GM21447 (cell line): ENCODE results near the gene C7orf57.
"Not testable (repeated sequence)": the region's sequence is repeated elsewhere in the genome, so short reads cannot be mapped to it uniquely, and the experiment has no call there.

ENCODE experiments used
- ATAC-seq: cut with Tn5 transposase; IDR thresholded peaks from one replicate; pipeline ENCODE4 v1.9.1; 2021; ENCODE audit not compliant: unreplicated experiment

The C7orf57 gene

GRCh38 chr7:48033922-48034321 lies 1.4 kb upstream of the C7orf57 start:
- no peak for ATAC-seq

- peak; percentile 6 for ATAC-seq
Measured at GRCh38 chr7:48035967-48036478, 680 bp downstream of the C7orf57 start.

GRCh38 chr7:48038815-48039506 lies 3.6 kb downstream of the C7orf57 start:
- no peak for ATAC-seq

GRCh38 chr7:48040944-48041652 lies 5.8 kb downstream of the C7orf57 start:
- ATAC-seq, result no peak

GRCh38 chr7:48041653-48041970 lies 6.3 kb downstream of the C7orf57 start:
- ATAC-seq, result no peak

GRCh38 chr7:48042216-48042615 lies 6.9 kb downstream of the C7orf57 start:
- ATAC-seq, result no peak

- ATAC-seq, result no peak
Measured at GRCh38 chr7:48042636-48043035, 7.3 kb downstream of the C7orf57 start.

- ATAC-seq, result no peak
Measured at GRCh38 chr7:48045195-48045765, 9.9 kb downstream of the C7orf57 start.

- no peak for ATAC-seq
Measured at GRCh38 chr7:48046458-48046857, 11.1 kb downstream of the C7orf57 start.

- ATAC-seq, result no peak
Measured at GRCh38 chr7:48048113-48048512, 12.8 kb downstream of the C7orf57 start.

- ATAC-seq, result no peak
Measured at GRCh38 chr7:48049850-48050249, 14.5 kb downstream of the C7orf57 start.

GRCh38 chr7:48052748-48053147 lies 17.4 kb downstream of the C7orf57 start:
- no peak for ATAC-seq

- no peak for ATAC-seq
Measured at GRCh38 chr7:48053736-48054135, 18.4 kb downstream of the C7orf57 start.

- ATAC-seq, result no peak
Measured at GRCh38 chr7:48058990-48059389, 23.6 kb downstream of the C7orf57 start.

GRCh38 chr7:48059706-48060105 lies 24.4 kb downstream of the C7orf57 start:
- no peak for ATAC-seq

GRCh38 chr7:48063985-48064384 lies 28.6 kb downstream of the C7orf57 start:
- ATAC-seq, result no peak

- ATAC-seq, result no peak
Measured at GRCh38 chr7:48067475-48067874, 32.1 kb downstream of the C7orf57 start.

GRCh38 chr7:48074204-48074654 lies 38.9 kb downstream of the C7orf57 start:
- ATAC-seq, result no peak

GRCh38 chr7:48077423-48077822 lies 42.1 kb downstream of the C7orf57 start:
- no peak for ATAC-seq

- no peak for ATAC-seq
Measured at GRCh38 chr7:48078470-48078869, 43.1 kb downstream of the C7orf57 start.

GRCh38 chr7:48082378-48082777 lies 47.0 kb downstream of the C7orf57 start:
- ATAC-seq, result not testable (repeated sequence)
